Measurements from ENCODE around the gene NTNG2. TPM values are rescaled to one million over a fixed set of nuclear protein-coding genes. Genes with fewer than 3 reads are reported as not detected.

Gene NTNG2
- total and polyA plus RNA-seq, 10 donors: 0.44 to 22.4 (median 8.4) TPM

GRCh38 chr9:132164604-132165362 lies 2.9 kb downstream of the NTNG2 start:
- TF ChIP-seq POLR2A (IDR thresholded peaks at IDR 0.05) (no peak), CTCF (IDR thresholded peaks at IDR 0.05 in 8 of 11, conservative IDR thresholded peaks at IDR 0.05 in 3 of 11) (no peak), POLR2AphosphoS5 (IDR thresholded peaks at IDR 0.05) (no peak)
- Histone ChIP-seq H3K4me3 (no peak overlapping the region), H3K9me3 (no peaks in the 10 kb centered on the region), H3K36me3 (peaks cover 0 to 18% (median 0%) of the 10 kb centered on the region in 6 donors), H3K4me1 (peaks cover 9 to 55% (median 32%) of the 10 kb centered on the region in 6 donors), H3K27me3 (replicated peaks in 1 of 7) (peaks cover 0 to 99% (median 60%) of the 10 kb centered on the region in 7 donors), H3K27ac (no peak overlapping the region)
- WGBS, 5 donors: 28 to 46% (median 34%) methylated on average over 14 to 16 of the region's 16 CpGs
- no peak for DNase-seq
- intact Hi-C loops (cut with DNase I; ENCODE audit: low total_unique reads): loop anchor here (10.0 kb wide), 1 partner anchor 70 kb away; no protein-coding TSS in a partner anchor

- intact Hi-C loops (cut with DNase I; ENCODE audit: low total_unique reads): loop anchor here (10.0 kb wide), 1 partner anchor 68 kb away; no protein-coding TSS in a partner anchor
- H3K36me3 ChIP-seq: peaks cover 0 to 18% (median 0%) of the 10 kb centered on the region in 6 donors
- no peak for DNase-seq
- TF ChIP-seq POLR2A (IDR thresholded peaks at IDR 0.05): no peak
- peak in 4 of 11 experiments; percentile 9 to 26 (median 16) for TF ChIP-seq CTCF (IDR thresholded peaks at IDR 0.05 in 8 of 11, conservative IDR thresholded peaks at IDR 0.05 in 3 of 11)
- no peak for TF ChIP-seq POLR2AphosphoS5 (IDR thresholded peaks at IDR 0.05)
- peaks cover 0 to 93% (median 53%) of the 10 kb centered on the region in 7 donors for H3K27me3 ChIP-seq (replicated peaks in 1 of 7)
- no peak overlapping the region for H3K27ac ChIP-seq
- no peak overlapping the region for H3K4me3 ChIP-seq
- WGBS, 5 donors: 50 to 57% (median 55%) methylated on average over 17 to 19 of the region's 19 CpGs
- H3K4me1 ChIP-seq: peaks cover 9 to 45% (median 24%) of the 10 kb centered on the region in 6 donors
- H3K9me3 ChIP-seq: no peaks in the 10 kb centered on the region
Measured at GRCh38 chr9:132166599-132166998, 4.7 kb downstream of the NTNG2 start.

- Histone ChIP-seq H3K9me3 (no peaks in the 10 kb centered on the region), H3K27ac (no peak overlapping the region), H3K4me1 (peaks cover 9 to 42% (median 23%) of the 10 kb centered on the region in 6 donors), H3K36me3 (peaks cover 0 to 18% (median 0%) of the 10 kb centered on the region in 6 donors), H3K4me3 (no peak overlapping the region), H3K27me3 (replicated peaks in 1 of 7) (peaks cover 0 to 92% (median 52%) of the 10 kb centered on the region in 7 donors)
- intact Hi-C loops (cut with DNase I; ENCODE audit: low total_unique reads): loop anchor here (10.0 kb wide), 1 partner anchor 68 kb away; no protein-coding TSS in a partner anchor
- WGBS, 5 donors: 58 to 78% (median 66%) methylated on average over 7 of the region's 7 CpGs
- no peak for DNase-seq
- TF ChIP-seq POLR2A (IDR thresholded peaks at IDR 0.05) (no peak), CTCF (IDR thresholded peaks at IDR 0.05 in 8 of 11, conservative IDR thresholded peaks at IDR 0.05 in 3 of 11) (no peak), POLR2AphosphoS5 (IDR thresholded peaks at IDR 0.05) (no peak)
Measured at GRCh38 chr9:132167192-132167591, 5.3 kb downstream of the NTNG2 start.

- Histone ChIP-seq H3K4me3 (no peak overlapping the region), H3K9me3 (no peaks in the 10 kb centered on the region), H3K27ac (no peak overlapping the region), H3K4me1 (peaks cover 2 to 30% (median 15%) of the 10 kb centered on the region in 6 donors), H3K36me3 (peaks cover 0 to 21% (median 0%) of the 10 kb centered on the region in 6 donors), H3K27me3 (replicated peaks in 1 of 7) (peaks cover 0 to 84% (median 43%) of the 10 kb centered on the region in 7 donors)
- intact Hi-C loops (cut with DNase I; ENCODE audit: low total_unique reads): loop anchor here (10.0 kb wide), 1 partner anchor 66 kb away; no protein-coding TSS in a partner anchor
- no peak for DNase-seq
- no peak for TF ChIP-seq CTCF (IDR thresholded peaks at IDR 0.05 in 8 of 11, conservative IDR thresholded peaks at IDR 0.05 in 3 of 11)
- 63 to 80% (median 69%) methylated on average over 7 to 8 of the region's 8 CpGs for WGBS, 5 donors
Measured at GRCh38 chr9:132168347-132168746, 6.5 kb downstream of the NTNG2 start.

All from spleen (tissue), 11 donors.